ENCODE data around the gene RHOU. TPM values are rescaled to one million over a fixed set of nuclear protein-coding genes. Genes with fewer than 3 reads are reported as not detected.

RHOU gene
- total RNA-seq = 10 to 100 TPM in 2 of 9 donors, 1 to 10 TPM in 7; 2.1 to 20.5 (median 2.9) TPM
- 1 to 10 TPM; 1.3 to 3.1 TPM for polyA plus RNA-seq
- long read RNA-seq, donor 1, full-length matches to known transcripts = 13 of 14 reads
- long read RNA-seq, donor 1, partial matches to known transcripts = 1 of 14 reads
- long read RNA-seq, donor 1, other reads (novel, unspliced or antisense) = 0 of 14 reads
- long read RNA-seq, donor 2, full-length matches to known transcripts = 17 of 20 reads
- long read RNA-seq, donor 2, partial matches to known transcripts = 0 of 20 reads
- long read RNA-seq, donor 2, other reads (novel, unspliced or antisense) = 3 of 20 reads
- long read RNA-seq, donor 3, full-length matches to known transcripts = 8 of 11 reads
- long read RNA-seq, donor 3, partial matches to known transcripts = 1 of 11 reads
- long read RNA-seq, donor 3, other reads (novel, unspliced or antisense) = 2 of 11 reads

- Histone ChIP-seq H3K36me3 (peaks cover 0 to 21% (median 0%) of the 10 kb centered on the region in 9 donors), H3K4me3 (peak within 1 kb of the TSS; percentile 62 to 94 (median 81)), H3K27ac (peak within 1 kb of the TSS; percentile 68 to 96 (median 86)), H3K27me3 (peaks cover 0 to 7% (median 0%) of the 10 kb centered on the region in 9 donors), H3K9me3 (no peaks in the 10 kb centered on the region), H3K4me1 (peaks cover 0 to 47% (median 9%) of the 10 kb centered on the region in 12 donors)
- intact Hi-C loops (cut with DNase I) = loop anchor here (1.0 to 10.0 kb wide), 14 partner anchors 90 to 492 kb away; no protein-coding TSS in a partner anchor
- TF ChIP-seq CTCF (IDR thresholded peaks at IDR 0.05) = peak; percentile 21 to 96 (median 90)
- TF ChIP-seq POLR2A (IDR thresholded peaks at IDR 0.05) = peak in 1 of 2 donors; percentile 53
- DNase-seq (peak; percentile 79 to 91 (median 81)), ATAC-seq (peak; percentile 84 to 95 (median 90))
- 1 to 2% (median 2%) methylated on average over 53 to 107 of the region's 107 CpGs for WGBS, 4 donors
Measured at GRCh38 chr1:228734881-228735801, at the start of gene RHOU. RHOU (plus strand) TSS chr1:228735479; CDS start chr1:228735743, 264 bp downstream.

GRCh38 chr1:228687587-228687986, 47.7 kb upstream of the RHOU start:
- Histone ChIP-seq H3K4me1 (peaks cover 0 to 33% (median 5%) of the 10 kb centered on the region in 12 donors), H3K27me3 (no peaks in the 10 kb centered on the region), H3K27ac (no peak overlapping the region), H3K4me3 (no peak overlapping the region), H3K9me3 (no peaks in the 10 kb centered on the region), H3K36me3 (no peaks in the 10 kb centered on the region)
- intact Hi-C loops (cut with DNase I) = loop anchor here in 1 of 10 donors (10.0 kb wide), 1 partner anchor 467 kb away; no protein-coding TSS in a partner anchor
- 72 to 83% (median 79%) methylated on average over 6 of the region's 6 CpGs for WGBS, 4 donors
- DNase-seq (no peak), ATAC-seq (no peak)
- TF ChIP-seq CTCF (IDR thresholded peaks at IDR 0.05) (no peak), POLR2A (IDR thresholded peaks at IDR 0.05) (no peak)

GRCh38 chr1:228689255-228689654, 46.0 kb upstream of the RHOU start:
- ATAC-seq = no peak
- intact Hi-C loops (cut with DNase I) = loop anchor here in 1 of 10 donors (10.0 kb wide), 1 partner anchor 466 kb away; no protein-coding TSS in a partner anchor
- H3K36me3 ChIP-seq = no peaks in the 10 kb centered on the region
- H3K27me3 ChIP-seq = no peaks in the 10 kb centered on the region
- peaks cover 0 to 29% (median 5%) of the 10 kb centered on the region in 12 donors for H3K4me1 ChIP-seq
- H3K27ac ChIP-seq = no peak overlapping the region
- 74 to 85% (median 85%) methylated on average over 4 of the region's 4 CpGs for WGBS, 4 donors
- TF ChIP-seq POLR2A (IDR thresholded peaks at IDR 0.05) = no peak
- no peak for TF ChIP-seq CTCF (IDR thresholded peaks at IDR 0.05)
- H3K4me3 ChIP-seq = no peak overlapping the region
- no peaks in the 10 kb centered on the region for H3K9me3 ChIP-seq
- DNase-seq = no peak
